Endodermal cell (in vitro differentiated cells): Measurements from ENCODE around the gene RAC3. TPM values are rescaled to one million over a fixed set of nuclear protein-coding genes. Genes with fewer than 3 reads are reported as not detected.

Experiments used
- DNase-seq: peaks from one replicate; pipeline ENCODE4 v3.0.0-alpha.2; 2017
- H3K27ac ChIP-seq: 2 replicates; pipeline ENCODE4 v1.5.1; 2013; ENCODE audit warnings: mild to moderate bottlenecking, low read depth, low read length, moderate library complexity
- H3K27me3 ChIP-seq: 2 replicates; pipeline ENCODE4 v1.6.1; 2013; ENCODE audit warnings: mild to moderate bottlenecking, low read length, moderate library complexity; ENCODE audit not compliant: insufficient read depth, control insufficient read depth, poor library complexity, severe bottlenecking
- H3K36me3 ChIP-seq: 2 replicates; pipeline ENCODE4 v1.7.0; 2013; ENCODE audit warnings: mild to moderate bottlenecking, low read length, moderate library complexity; ENCODE audit not compliant: control insufficient read depth, insufficient read depth
- H3K4me1 ChIP-seq: one replicate; pipeline ENCODE4 v1.7.0; 2013; ENCODE audit warnings: low read length; ENCODE audit not compliant: control insufficient read depth, insufficient read depth
- H3K4me3 ChIP-seq: 2 replicates; pipeline ENCODE4 v1.5.1; 2013; ENCODE audit warnings: mild to moderate bottlenecking, low read length, moderate library complexity
- H3K9ac ChIP-seq: 2 replicates; pipeline ENCODE4 v1.6.1; 2013; ENCODE audit warnings: mild to moderate bottlenecking, low read length, moderate library complexity; ENCODE audit not compliant: poor library complexity, severe bottlenecking; ENCODE audit errors: extremely low read depth
- H3K9me3 ChIP-seq: 2 replicates; pipeline ENCODE4 v1.6.1; 2013; ENCODE audit warnings: mild to moderate bottlenecking, low read length, moderate library complexity; ENCODE audit not compliant: control insufficient read depth
- H3K27ac Mint-ChIP-seq: 2 replicates; pipeline ENCODE4 v1.8.0; 2020; ENCODE audit warnings: mixed read lengths
- H3K27me3 Mint-ChIP-seq: 2 replicates; pipeline ENCODE4 v1.8.0; 2021; ENCODE audit warnings: mild to moderate bottlenecking, mixed read lengths; ENCODE audit not compliant: insufficient read depth
- H3K36me3 Mint-ChIP-seq: 2 replicates; pipeline ENCODE4 v1.8.0; 2020; ENCODE audit warnings: low read depth, mixed read lengths
- H3K4me1 Mint-ChIP-seq: 2 replicates; pipeline ENCODE4 v1.8.0; 2020; ENCODE audit warnings: mixed read lengths
- H3K4me3 Mint-ChIP-seq: 2 replicates; pipeline ENCODE4 v1.8.0; 2020; ENCODE audit warnings: mild to moderate bottlenecking, moderate library complexity, mixed read lengths
- H3K9me3 Mint-ChIP-seq: 2 replicates; pipeline ENCODE4 v1.8.0; 2020; ENCODE audit warnings: mild to moderate bottlenecking, mixed read lengths
- WGBS, 2 experiments: methylation state at CpG; one replicate each; pipeline versions ENCODE4 v1.1.5 to v1.1.7; 2013; ENCODE audit warnings: missing lambda C conversion rate in 2 of 2, mixed read lengths in 1 of 2; ENCODE audit not compliant: insufficient coverage in 1 of 2, insufficient read length in 1 of 2; 5-methylcytosine and 5-hydroxymethylcytosine counted together
- total RNA-seq, 2 donors: library from RNA; stranded (reverse); fragmentation: NEBNext Ultra II Directional in 1 of 2; extraction: Animal tissue kit (Norgen Biotek cat#: 25700) in 1 of 2; gene quantifications; 2 replicates in 1 of 2; 3 replicates in 1 of 2; pipeline ENCODE4 v1.2.1, GENCODE V29; 2021
- TF ChIP-seq, protein P1 (sequence below): fragments of 200-600 bp; sonication (generic); conservative IDR thresholded peaks from 2 replicates; pipeline ENCODE4 v1.5.0; 2021; ENCODE audit warnings: antibody characterized with exemption, mild to moderate bottlenecking

The RAC3 gene
- total RNA-seq, 2 donors from 2014 or later = 45.7 to 53.9 TPM

GRCh38 chr17:82080048-82080788 is 48.7 kb downstream of the RAC3 start:
- no peak overlapping the region for H3K9ac ChIP-seq
- Mint-ChIP-seq H3K4me3 (no peak overlapping the region), H3K9me3 (no peaks in the 10 kb centered on the region), H3K27ac (no peak overlapping the region), H3K27me3 (no peaks in the 10 kb centered on the region), H3K36me3 (peaks cover 30% of the 10 kb centered on the region), H3K4me1 (no peaks in the 10 kb centered on the region)
- TF ChIP-seq, protein P1, sequence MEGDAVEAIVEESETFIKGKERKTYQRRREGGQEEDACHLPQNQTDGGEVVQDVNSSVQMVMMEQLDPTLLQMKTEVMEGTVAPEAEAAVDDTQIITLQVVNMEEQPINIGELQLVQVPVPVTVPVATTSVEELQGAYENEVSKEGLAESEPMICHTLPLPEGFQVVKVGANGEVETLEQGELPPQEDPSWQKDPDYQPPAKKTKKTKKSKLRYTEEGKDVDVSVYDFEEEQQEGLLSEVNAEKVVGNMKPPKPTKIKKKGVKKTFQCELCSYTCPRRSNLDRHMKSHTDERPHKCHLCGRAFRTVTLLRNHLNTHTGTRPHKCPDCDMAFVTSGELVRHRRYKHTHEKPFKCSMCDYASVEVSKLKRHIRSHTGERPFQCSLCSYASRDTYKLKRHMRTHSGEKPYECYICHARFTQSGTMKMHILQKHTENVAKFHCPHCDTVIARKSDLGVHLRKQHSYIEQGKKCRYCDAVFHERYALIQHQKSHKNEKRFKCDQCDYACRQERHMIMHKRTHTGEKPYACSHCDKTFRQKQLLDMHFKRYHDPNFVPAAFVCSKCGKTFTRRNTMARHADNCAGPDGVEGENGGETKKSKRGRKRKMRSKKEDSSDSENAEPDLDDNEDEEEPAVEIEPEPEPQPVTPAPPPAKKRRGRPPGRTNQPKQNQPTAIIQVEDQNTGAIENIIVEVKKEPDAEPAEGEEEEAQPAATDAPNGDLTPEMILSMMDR = no peak
- H3K36me3 ChIP-seq = peaks cover 32% of the 10 kb centered on the region
- no peak for DNase-seq
- H3K4me3 ChIP-seq = no peak overlapping the region
- WGBS, 2 experiments = 95 to 99% methylated on average over 27 to 36 of the region's 36 CpGs
- no peaks in the 10 kb centered on the region for H3K27me3 ChIP-seq
- no peaks in the 10 kb centered on the region for H3K4me1 ChIP-seq
- H3K9me3 ChIP-seq = no peaks in the 10 kb centered on the region
- H3K27ac ChIP-seq = peak overlapping the region; percentile 17

GRCh38 chr17:82080789-82081464 is 49.4 kb downstream of the RAC3 start:
- TF ChIP-seq, protein P1 = peak; percentile 13
- Histone ChIP-seq H3K36me3 (peaks cover 32% of the 10 kb centered on the region), H3K27me3 (no peaks in the 10 kb centered on the region), H3K4me3 (no peak overlapping the region), H3K9ac (no peak overlapping the region), H3K9me3 (no peaks in the 10 kb centered on the region), H3K4me1 (no peaks in the 10 kb centered on the region), H3K27ac (no peak overlapping the region)
- H3K36me3 Mint-ChIP-seq = peaks cover 30% of the 10 kb centered on the region
- 96 to 98% methylated on average over 28 to 44 of the region's 44 CpGs for WGBS, 2 experiments
- H3K27ac Mint-ChIP-seq = no peak overlapping the region
- H3K4me1 Mint-ChIP-seq = no peaks in the 10 kb centered on the region
- H3K4me3 Mint-ChIP-seq = no peak overlapping the region
- H3K9me3 Mint-ChIP-seq = no peaks in the 10 kb centered on the region
- H3K27me3 Mint-ChIP-seq = no peaks in the 10 kb centered on the region
- DNase-seq = no peak

- TF ChIP-seq, protein P1 = no peak
- Histone ChIP-seq H3K9ac (no peak overlapping the region), H3K27ac (no peak overlapping the region), H3K4me1 (no peaks in the 10 kb centered on the region), H3K9me3 (no peaks in the 10 kb centered on the region), H3K27me3 (no peaks in the 10 kb centered on the region), H3K36me3 (peaks cover 32% of the 10 kb centered on the region), H3K4me3 (no peak overlapping the region)
- no peak for DNase-seq
- 94 to 98% methylated on average over 7 to 20 of the region's 20 CpGs for WGBS, 2 experiments
- Mint-ChIP-seq H3K27ac (no peak overlapping the region), H3K27me3 (no peaks in the 10 kb centered on the region), H3K36me3 (peaks cover 32% of the 10 kb centered on the region), H3K4me3 (no peak overlapping the region), H3K9me3 (no peaks in the 10 kb centered on the region), H3K4me1 (no peaks in the 10 kb centered on the region)
These were observed 50.1 kb downstream of the RAC3 start for GRCh38 chr17:82081546-82081945.
